Measurements from ENCODE around the gene KRT85.

- TF ChIP-seq TAF1 (IDR thresholded peaks at IDR 0.05; ENCODE audit: borderline replicate concordance, insufficient read depth, low read length) (no peak), SIN3A (IDR thresholded peaks at IDR 0.05; ENCODE audit: borderline replicate concordance, insufficient read depth, low read length) (no peak), POLR2AphosphoS5 (IDR thresholded peaks at IDR 0.05; ENCODE audit: low read depth, low read length) (no peak)
Observed at GRCh38 chr12:52411815-52412214, 44.5 kb upstream of the KRT85 start.
